Breast epithelium (tissue), 3 donors: ENCODE measurements around the gene TRIM52.
A peak's percentile ranks its signal among the peaks of the same experiment; 100 is the strongest.

Source experiments
- CTCF ChIP-seq, 3 donors: fragments of 450-650 bp; IDR thresholded peaks; one replicate each; pipeline ENCODE4 v1.5.1; 2016 to 2017; ENCODE audit warnings: antibody characterized with exemption in 3 of 3, mild to moderate bottlenecking in 3 of 3, moderate library complexity in 3 of 3
- POLR2A ChIP-seq: fragments of 450-650 bp; IDR thresholded peaks from one replicate; pipeline ENCODE4 v1.6.1; 2016; ENCODE audit warnings: antibody characterized with exemption, mild to moderate bottlenecking, moderate library complexity
- POLR2AphosphoS5 ChIP-seq, 3 donors: sonication (generic); formaldehyde crosslinking; IDR thresholded peaks; one replicate each; pipeline ENCODE4 v1.6.1; 2017; ENCODE audit warnings: antibody characterized with exemption in 3 of 3

GRCh38 chr5:181243564-181244343 lies 17.2 kb downstream of the TRIM52 start, which contains the start of gene RACK1:
- peak in 1 of 3 donors; percentile 12 for TF ChIP-seq CTCF (IDR thresholded peaks at IDR 0.05)
- TF ChIP-seq POLR2A, result peak; percentile 66
- TF ChIP-seq POLR2AphosphoS5 (IDR thresholded peaks at IDR 0.05), result peak; percentile 73 to 93 (median 88)
